ENCODE data around the gene ZNF407.

ZNF407 gene

GRCh38 chr18:74623047-74623816 is 25.6 kb downstream of the ZNF407 start:
- CTCF ChIA-PET = interaction anchor here (0.6 kb wide), 3 partner anchors 445 to 1502 kb away, joined by 3 to 6 read pairs (median 5); no protein-coding TSS in a partner anchor
- DNase-seq (ENCODE audit: low spot score) = no peak
- POLR2A ChIA-PET (ENCODE audit: low non-redundant PET) = no interaction called here
- peak; percentile 60 for TF ChIP-seq CTCF (conservative IDR thresholded peaks at IDR 0.05; ENCODE audit: low read depth)
- no peak overlapping the region for H3K27ac ChIP-seq

GRCh38 chr18:74624466-74624865 is 26.8 kb downstream of the ZNF407 start:
- DNase-seq (ENCODE audit: low spot score) = no peak
- no peak overlapping the region for H3K27ac ChIP-seq
- ChIA-PET CTCF (interaction anchor here (0.6 kb wide), 1 partner anchor 39 kb away, joined by 3 read pairs; no protein-coding TSS in a partner anchor), POLR2A (ENCODE audit: low non-redundant PET) (no interaction called here)
- TF ChIP-seq CTCF (conservative IDR thresholded peaks at IDR 0.05; ENCODE audit: low read depth) = no peak

GRCh38 chr18:74625157-74625556 is 27.5 kb downstream of the ZNF407 start:
- ChIA-PET POLR2A (ENCODE audit: low non-redundant PET) (no interaction called here), CTCF (no interaction called here)
- DNase-seq (ENCODE audit: low spot score) = no peak
- no peak for TF ChIP-seq CTCF (conservative IDR thresholded peaks at IDR 0.05; ENCODE audit: low read depth)
- H3K27ac ChIP-seq = no peak overlapping the region

GRCh38 chr18:74626049-74626874 is 28.6 kb downstream of the ZNF407 start:
- POLR2A ChIA-PET (ENCODE audit: low non-redundant PET) = no interaction called here
- CTCF ChIA-PET = no interaction called here
- no peak for DNase-seq (ENCODE audit: low spot score)
- no peak for TF ChIP-seq CTCF (conservative IDR thresholded peaks at IDR 0.05; ENCODE audit: low read depth)
- no peak overlapping the region for H3K27ac ChIP-seq

- TF ChIP-seq CTCF (conservative IDR thresholded peaks at IDR 0.05; ENCODE audit: low read depth) = no peak
- H3K27ac ChIP-seq = no peak overlapping the region
- ChIA-PET POLR2A (ENCODE audit: low non-redundant PET) (no interaction called here), CTCF (no interaction called here)
- DNase-seq (ENCODE audit: low spot score) = no peak
These were observed 33.1 kb downstream of the ZNF407 start for GRCh38 chr18:74630804-74631203.

GRCh38 chr18:74631212-74631611 is 33.5 kb downstream of the ZNF407 start:
- H3K27ac ChIP-seq = no peak overlapping the region
- POLR2A ChIA-PET (ENCODE audit: low non-redundant PET) = no interaction called here
- CTCF ChIA-PET = no interaction called here
- TF ChIP-seq CTCF (conservative IDR thresholded peaks at IDR 0.05; ENCODE audit: low read depth) = no peak
- no peak for DNase-seq (ENCODE audit: low spot score)
